ENCODE data around the gene NOTCH3.

Gene NOTCH3

DNA sequence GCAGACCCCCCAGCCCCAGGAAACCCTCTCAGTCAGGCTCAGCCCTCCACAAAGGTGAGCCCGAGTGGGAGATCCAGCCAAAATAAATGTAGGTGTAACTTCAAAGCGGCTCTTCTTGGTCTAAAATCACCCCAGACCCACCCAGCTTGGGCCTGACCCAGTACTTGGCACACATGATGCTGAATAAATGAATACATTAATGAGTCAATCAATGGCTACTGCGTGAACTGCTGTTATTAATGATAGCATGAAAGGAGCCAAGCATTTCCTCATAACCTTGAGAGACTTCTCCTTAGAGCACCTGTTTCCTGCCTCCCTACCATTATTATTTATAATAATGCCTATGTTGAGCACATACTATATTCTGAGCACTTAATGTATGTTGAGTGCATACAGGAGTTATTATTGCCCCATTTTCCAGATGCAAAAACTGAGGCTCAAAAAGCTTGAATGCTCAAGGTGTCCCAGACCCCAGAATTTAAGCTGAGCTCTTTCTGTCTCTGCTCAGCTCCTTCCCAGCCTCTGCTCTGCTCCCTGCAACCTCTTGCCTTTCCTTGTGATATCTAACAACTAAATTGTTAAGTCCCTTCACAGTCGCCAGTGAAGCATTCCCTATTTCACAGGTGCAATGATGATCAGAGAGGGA is 4.3 kb downstream of the NOTCH3 start:
- no peak for DNase-seq (ENCODE audit: low read depth, low spot score)

GRCh38 chr19:15195371-15196334 is 5.1 kb downstream of the NOTCH3 start:
- DNase-seq (ENCODE audit: low read depth, low spot score), result peak; percentile 54

DNA sequence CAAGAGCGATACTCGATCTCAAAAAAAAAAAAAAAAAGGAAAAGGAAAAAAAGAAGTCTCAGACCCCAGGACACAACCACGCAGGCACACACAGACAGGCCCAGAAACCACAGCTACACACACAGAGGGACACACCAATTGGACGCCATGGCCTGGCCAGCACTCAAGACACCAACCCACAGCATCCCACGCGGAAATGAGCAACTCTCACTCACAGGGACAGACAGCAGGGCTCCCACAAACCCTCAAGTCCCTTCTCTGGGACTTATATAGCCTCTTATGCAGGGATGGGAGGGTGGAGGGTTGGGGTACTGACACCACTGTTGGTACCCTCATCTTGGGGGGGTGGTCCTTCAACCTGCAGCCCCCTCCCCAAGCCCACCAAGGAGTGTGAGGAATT is 5.9 kb downstream of the NOTCH3 start:
- no peak for DNase-seq (ENCODE audit: low read depth, low spot score)

DNA sequence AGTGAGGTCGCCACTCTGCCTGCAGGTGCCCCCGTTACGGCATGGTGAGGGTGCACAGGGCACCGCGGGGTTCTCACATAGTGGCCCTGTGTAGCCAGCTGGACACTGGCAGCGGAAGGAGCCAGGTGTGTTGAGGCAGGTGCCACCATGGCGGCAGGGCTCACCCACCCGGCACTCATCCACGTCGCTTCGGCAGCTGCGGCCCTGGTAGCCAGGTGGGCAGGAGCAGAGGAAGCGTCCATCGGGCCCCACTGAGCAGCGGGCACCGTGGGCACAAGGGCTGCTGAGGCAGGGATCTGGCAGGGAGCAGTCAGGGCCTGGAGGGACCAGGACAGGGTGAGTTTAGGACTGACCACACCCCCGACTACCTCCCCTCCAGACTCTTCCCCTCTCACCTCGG is 8.8 kb downstream of the NOTCH3 start:
- DNase-seq (ENCODE audit: low read depth, low spot score), result no peak

DNA sequence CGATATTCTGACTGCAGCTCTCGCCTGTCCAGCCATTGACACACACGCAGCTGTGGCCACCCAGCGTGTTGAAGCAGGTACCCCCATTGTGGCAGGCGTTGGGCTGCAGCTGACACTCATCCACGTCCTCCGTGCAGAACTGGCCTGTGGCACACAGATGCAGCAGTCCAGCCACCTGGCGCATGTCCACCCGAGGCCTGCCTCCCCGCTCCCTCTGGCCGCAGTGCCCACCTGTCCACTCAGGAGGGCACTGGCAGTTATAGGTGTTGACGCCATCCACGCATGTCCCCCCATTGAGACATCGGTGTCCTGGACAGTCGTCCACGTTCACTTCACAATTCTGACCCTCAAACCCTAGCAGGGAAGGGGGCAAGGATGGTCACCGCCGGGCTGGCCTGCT is 9.3 kb downstream of the NOTCH3 start:
- no peak for DNase-seq (ENCODE audit: low read depth, low spot score)

GRCh38 chr19:15188851-15189250 is 11.9 kb downstream of the NOTCH3 start:
- DNase-seq (ENCODE audit: low read depth, low spot score), result no peak

- no peak for DNase-seq (ENCODE audit: low read depth, low spot score)
These were observed 13.5 kb downstream of the NOTCH3 start for GRCh38 chr19:15187026-15188007.

DNA sequence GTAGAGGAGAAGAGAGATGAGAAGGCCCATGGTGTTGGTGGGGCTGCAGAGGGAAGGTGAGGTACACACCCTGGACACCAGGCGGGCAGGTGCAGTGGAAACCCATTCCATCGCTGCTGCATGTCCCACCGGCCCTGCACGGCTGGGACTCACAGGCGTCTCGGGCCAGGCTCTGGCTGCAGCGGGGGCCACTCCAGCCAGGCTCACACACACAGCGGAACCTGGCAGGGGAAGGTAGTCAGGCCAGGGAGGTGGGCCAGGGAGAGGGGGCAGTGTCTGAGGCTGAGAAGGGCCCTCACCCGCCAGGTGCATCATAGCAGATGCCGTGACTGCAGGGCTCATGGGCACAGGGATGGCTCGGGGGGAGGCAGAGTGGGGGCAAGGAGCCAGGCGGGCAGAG is 15.6 kb downstream of the NOTCH3 start:
- no peak for DNase-seq (ENCODE audit: low read depth, low spot score)

DNA sequence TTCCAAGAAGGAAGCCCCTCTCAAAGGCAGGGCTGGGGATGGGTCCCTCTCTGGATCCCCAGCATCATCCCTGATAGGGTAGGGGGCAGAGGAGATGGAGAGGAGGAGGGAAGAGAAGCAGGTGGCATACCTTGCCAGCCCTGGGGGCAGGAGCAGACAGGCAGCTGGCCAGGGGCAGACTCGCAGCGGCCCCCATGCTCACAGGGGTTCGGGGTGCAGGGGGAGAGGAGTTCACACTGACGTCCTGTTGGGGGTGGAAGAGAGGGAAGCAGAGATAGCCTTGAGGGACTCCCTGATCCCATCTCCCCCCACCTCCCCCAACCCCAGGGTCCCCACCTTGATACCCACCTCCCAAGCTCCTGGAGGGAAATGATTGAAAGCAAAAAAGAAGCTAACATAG is 16.0 kb downstream of the NOTCH3 start:
- DNase-seq (ENCODE audit: low read depth, low spot score), result no peak

DNA sequence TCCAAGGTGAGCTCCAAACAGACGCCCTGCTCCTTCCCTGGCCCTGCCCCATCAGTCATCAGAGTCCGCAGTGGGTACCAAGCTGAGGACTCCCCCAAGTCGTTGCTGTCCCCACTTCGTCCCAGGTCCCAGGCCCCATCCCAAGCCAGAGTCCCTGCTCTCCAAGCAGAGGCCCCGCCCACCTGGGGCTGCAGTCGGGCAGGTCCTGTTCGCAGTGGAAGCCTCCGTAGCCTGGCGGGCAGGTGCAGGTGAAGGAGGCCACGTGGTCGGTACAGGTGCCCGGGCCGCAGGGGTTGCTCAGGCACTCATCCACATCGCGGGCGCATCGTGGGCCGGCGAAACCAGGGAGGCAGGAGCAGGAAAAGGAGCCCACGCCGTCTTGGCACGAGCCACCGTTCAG is 19.4 kb downstream of the NOTCH3 start:
- no peak for DNase-seq (ENCODE audit: low read depth, low spot score)

- DNase-seq (ENCODE audit: low read depth, low spot score), result no peak
These were observed 20.1 kb downstream of the NOTCH3 start for GRCh38 chr19:15180451-15181390.

DNA sequence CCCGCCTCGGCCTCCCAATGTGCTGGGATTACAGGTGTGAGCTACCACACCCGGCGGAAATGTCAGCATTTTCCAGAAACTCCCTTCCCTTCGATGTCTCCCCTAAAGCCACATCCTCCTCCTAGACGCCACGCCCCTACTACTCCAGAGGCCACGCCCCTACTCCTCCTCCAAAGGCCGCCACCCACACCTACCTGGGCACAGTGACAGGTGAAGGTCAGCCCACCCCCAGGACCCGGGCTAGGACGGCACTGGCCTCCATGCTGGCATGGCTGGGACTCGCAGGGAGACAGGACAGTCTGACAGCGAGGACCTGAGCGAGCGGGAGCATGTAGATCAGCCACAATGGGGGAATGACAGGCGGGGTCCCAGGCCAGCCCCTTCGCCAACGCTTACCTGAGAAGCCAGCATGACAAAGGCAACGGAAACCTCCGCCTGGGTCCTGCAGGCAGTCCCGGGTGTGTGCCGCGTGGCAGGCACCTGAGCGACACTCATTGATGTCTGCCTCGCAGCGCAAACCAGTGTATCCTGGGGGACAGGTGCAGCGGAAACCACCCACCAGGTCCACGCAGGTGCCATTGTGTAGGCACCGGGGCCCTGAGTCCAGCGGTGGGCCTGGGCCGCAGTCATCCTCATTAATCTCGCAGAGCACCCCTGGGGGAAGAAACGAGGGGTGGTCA is 22.0 kb downstream of the NOTCH3 start:
- no peak for DNase-seq (ENCODE audit: low read depth, low spot score)

GRCh38 chr19:15177269-15178116 is 23.3 kb downstream of the NOTCH3 start:
- DNase-seq (ENCODE audit: low read depth, low spot score), result no peak

DNA sequence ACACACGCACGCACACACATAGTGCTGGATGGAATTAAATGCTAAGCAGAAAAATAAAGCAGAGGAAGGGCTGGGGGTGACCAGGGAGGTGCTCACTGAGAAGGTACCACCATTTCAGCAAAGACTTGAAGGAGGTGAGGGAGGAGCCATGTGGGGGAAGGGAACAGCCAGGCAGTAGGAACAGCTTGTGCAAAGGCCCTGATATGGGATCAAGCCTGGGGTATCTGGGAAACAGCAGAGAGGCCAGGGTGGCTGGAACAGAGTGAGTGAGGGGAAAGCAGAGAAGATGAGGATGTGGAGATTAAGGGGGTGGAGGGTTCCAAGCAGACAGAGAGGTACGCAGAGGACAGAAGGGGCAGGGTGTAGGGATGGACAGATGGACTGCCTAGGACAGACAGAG is 25.2 kb downstream of the NOTCH3 start:
- DNase-seq (ENCODE audit: low read depth, low spot score), result no peak

DNA sequence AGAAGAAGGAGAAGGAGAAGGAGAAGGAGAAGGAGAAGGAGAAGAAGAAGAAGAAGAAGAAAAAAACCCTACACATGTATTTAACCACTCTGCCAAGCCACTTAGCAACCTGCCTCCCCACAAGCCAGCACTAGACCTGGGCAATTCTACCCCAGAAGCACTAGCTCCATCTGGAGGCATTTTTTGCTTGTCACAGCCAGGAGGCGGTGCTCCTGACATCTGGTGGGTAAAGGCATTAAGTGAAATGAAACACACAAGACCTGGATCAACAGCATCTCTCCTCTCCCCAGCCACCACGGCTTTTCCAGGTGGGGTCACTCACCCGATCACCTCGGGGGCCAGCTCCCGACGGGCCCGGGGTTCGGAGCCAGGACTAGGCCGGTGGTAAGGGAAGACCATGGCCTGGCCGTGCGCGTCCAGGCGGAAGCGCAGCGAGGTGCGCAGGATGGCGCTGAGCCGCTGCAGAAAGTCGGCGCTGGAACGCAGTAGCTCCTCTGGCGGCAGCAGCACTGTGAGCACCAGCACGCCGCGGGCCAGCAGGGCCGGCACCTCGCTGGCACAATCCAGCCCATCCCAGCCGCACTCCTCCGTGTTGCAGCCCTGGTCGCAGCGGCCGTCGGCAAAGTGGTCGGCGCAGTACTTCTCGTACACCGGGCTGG is 26.9 kb downstream of the NOTCH3 start:
- no peak for DNase-seq (ENCODE audit: low read depth, low spot score)

- no peak for DNase-seq (ENCODE audit: low read depth, low spot score)
These were observed 30.4 kb downstream of the NOTCH3 start for GRCh38 chr19:15170345-15170744.

DNA sequence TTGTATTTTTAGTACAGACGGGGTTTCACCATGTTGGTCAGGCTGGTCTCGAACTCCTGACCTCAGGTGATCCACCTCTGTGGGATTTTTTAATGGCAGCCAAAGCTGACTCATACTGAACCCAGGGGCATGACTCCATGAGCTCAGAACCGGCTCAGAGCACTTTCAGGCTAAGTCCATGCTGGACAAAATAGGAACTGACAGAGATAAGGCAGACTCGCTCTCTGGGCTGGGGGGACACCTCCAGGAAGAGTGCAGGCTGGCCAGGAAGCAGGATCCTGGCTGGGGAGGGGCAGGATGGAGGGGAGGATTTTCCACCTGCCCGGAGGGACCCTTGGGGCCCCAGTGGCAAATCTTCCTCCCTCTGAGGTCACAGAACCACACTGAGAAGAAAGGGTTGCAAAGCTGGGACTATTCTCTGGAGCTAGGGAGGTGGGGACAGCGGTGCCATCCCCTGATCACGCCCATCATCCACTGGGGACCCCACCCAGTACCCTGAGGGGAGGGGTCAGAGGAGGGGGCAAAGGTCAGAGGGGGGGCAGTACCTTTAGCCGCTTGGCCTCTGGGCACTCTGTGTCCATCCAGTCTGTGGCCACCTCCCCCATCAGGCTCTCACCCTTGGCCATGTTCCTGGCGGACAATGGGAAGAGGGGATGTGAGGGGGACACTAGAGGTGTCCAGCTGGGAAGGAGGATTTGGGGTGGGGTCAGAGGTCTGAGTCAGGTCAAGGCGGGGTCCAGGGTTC is 31.1 kb downstream of the NOTCH3 start:
- DNase-seq (ENCODE audit: low read depth, low spot score), result no peak

DNA sequence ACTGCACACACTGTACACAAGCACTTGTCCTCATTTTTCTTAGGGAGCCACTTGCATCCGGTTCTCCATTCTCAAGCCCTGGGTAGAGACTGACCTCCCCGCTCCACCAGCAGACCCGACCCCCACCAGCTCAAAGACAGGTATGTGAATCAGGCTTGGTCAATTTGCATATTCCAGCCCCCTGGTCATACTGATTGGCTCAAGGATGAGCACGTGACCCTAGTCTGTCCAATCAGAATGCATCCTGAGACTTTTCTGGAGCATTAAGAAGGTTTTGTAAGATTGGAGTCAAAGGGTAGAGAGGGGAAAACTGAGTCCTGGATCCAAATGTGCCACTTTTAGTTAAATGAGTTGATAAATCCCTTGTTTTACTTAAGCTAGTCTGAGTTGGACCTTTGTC is 34.1 kb downstream of the NOTCH3 start:
- no peak for DNase-seq (ENCODE audit: low read depth, low spot score)

Data from iPS DF 19.7 (cell line).